NB4 (cell line): ENCODE measurements around the gene IGFL2.

Experiments used
- CTCF ChIP-seq: IDR thresholded peaks from one replicate; pipeline ENCODE4 v1.5.1; 2012; ENCODE audit warnings: low read depth, low read length
- MAX ChIP-seq: IDR thresholded peaks from 2 replicates; pipeline ENCODE4 v1.6.1; 2011; ENCODE audit warnings: low read depth, low read length
- POLR2A ChIP-seq: IDR thresholded peaks from 2 replicates; pipeline ENCODE4 v1.6.1; 2011; ENCODE audit warnings: mild to moderate bottlenecking; ENCODE audit not compliant: insufficient read length; ENCODE audit errors: extremely low read depth

- no peak for TF ChIP-seq CTCF
- TF ChIP-seq POLR2A, result no peak
- no peak for TF ChIP-seq MAX
Observed at GRCh38 chr19:46189971-46190888, 42.2 kb downstream of the IGFL2 start.
